GM18867 (cell line): ENCODE measurements around the gene ITIH1.

Experiments used
- ATAC-seq: cut with Tn5 transposase; IDR thresholded peaks from one replicate; pipeline ENCODE4 v1.9.1; 2021; ENCODE audit warnings: mild to moderate bottlenecking, moderate library complexity; ENCODE audit not compliant: unreplicated experiment

ITIH1 gene

GRCh38 chr3:52813810-52814209 lies 36.4 kb downstream of the ITIH1 start:
- ATAC-seq: no peak

GRCh38 chr3:52816199-52816598 lies 38.8 kb downstream of the ITIH1 start:
- ATAC-seq: no peak

GRCh38 chr3:52816654-52817053 lies 39.3 kb downstream of the ITIH1 start:
- no peak for ATAC-seq

- ATAC-seq: no peak
Measured at GRCh38 chr3:52817221-52817620, 39.8 kb downstream of the ITIH1 start.

- no peak for ATAC-seq
Measured at GRCh38 chr3:52817860-52818259, 40.5 kb downstream of the ITIH1 start.

- no peak for ATAC-seq
Measured at GRCh38 chr3:52819936-52820335, 42.5 kb downstream of the ITIH1 start.

GRCh38 chr3:52820736-52821135 lies 43.3 kb downstream of the ITIH1 start:
- ATAC-seq: no peak

- no peak for ATAC-seq
Measured at GRCh38 chr3:52822363-52822762, 45.0 kb downstream of the ITIH1 start.

- ATAC-seq: no peak
Measured at GRCh38 chr3:52824037-52824436, 46.6 kb downstream of the ITIH1 start.

GRCh38 chr3:52827441-52827840 lies 50.0 kb downstream of the ITIH1 start:
- no peak for ATAC-seq

GRCh38 chr3:52827866-52828376 lies 50.5 kb downstream of the ITIH1 start:
- ATAC-seq: no peak

GRCh38 chr3:52829482-52829881 lies 52.1 kb downstream of the ITIH1 start:
- no peak for ATAC-seq

- no peak for ATAC-seq
Measured at GRCh38 chr3:52829906-52830463, 52.6 kb downstream of the ITIH1 start.

- ATAC-seq: no peak
Measured at GRCh38 chr3:52830535-52831258, 53.3 kb downstream of the ITIH1 start, which contains the start of gene ITIH4. Gene ITIH4 (minus strand): TSS chr3:52830672. CDS start chr3:52830642, 30 bp downstream.

GRCh38 chr3:52831500-52832301 lies 54.3 kb downstream of the ITIH1 start:
- ATAC-seq: no peak

- no peak for ATAC-seq
Measured at GRCh38 chr3:52833202-52833601, 55.8 kb downstream of the ITIH1 start.

GRCh38 chr3:52834871-52835501 lies 57.6 kb downstream of the ITIH1 start, which contains the start of gene MUSTN1:
Gene MUSTN1 (minus strand): TSS chr3:52835019. CDS start chr3:52834948, 71 bp downstream.
- ATAC-seq: no peak

- no peak for ATAC-seq
Measured at GRCh38 chr3:52835766-52836470, 58.5 kb downstream of the ITIH1 start.

- ATAC-seq: no peak
Measured at GRCh38 chr3:52836471-52836845, 59.1 kb downstream of the ITIH1 start.

- no peak for ATAC-seq
Measured at GRCh38 chr3:52836986-52837385, 59.6 kb downstream of the ITIH1 start.
